Cortex of kidney (tissue), 1 donor: ENCODE data around the gene NFIX.
"Not testable (repeated sequence)": the region's sequence is repeated elsewhere in the genome, so short reads cannot be mapped to it uniquely, and the experiment has no call there.

Experiments used
- DNase-seq: peaks from one replicate; lab custom pipeline; 2025; lab: John Stamatoyannopoulos, UW

The NFIX gene

GRCh38 chr19:12994701-12995595, at the start of gene NFIX:
NFIX (plus strand) TSS chr19:12995475; CDS start chr19:12995838, 363 bp downstream.
- DNase-seq = no peak

GRCh38 chr19:12945479-12946091, 49.7 kb upstream of the NFIX start, which contains the start of gene RAD23A:
RAD23A (plus strand) TSS chr19:12945862; CDS start chr19:12945949, 87 bp downstream.
- DNase-seq = peak; percentile 52

GRCh38 chr19:12946092-12946721, 49.1 kb upstream of the NFIX start:
- no peak for DNase-seq

GRCh38 chr19:12946731-12947496, 48.4 kb upstream of the NFIX start:
- no peak for DNase-seq

- DNase-seq = no peak
Observed at GRCh38 chr19:12947702-12948611, 47.3 kb upstream of the NFIX start.

- no peak for DNase-seq
Observed at GRCh38 chr19:12948612-12949362, 46.5 kb upstream of the NFIX start.

GRCh38 chr19:12949363-12950283, 45.7 kb upstream of the NFIX start:
- no peak for DNase-seq

GRCh38 chr19:12952050-12952449, 43.2 kb upstream of the NFIX start:
- DNase-seq = not testable (repeated sequence)

GRCh38 chr19:12952488-12953137, 42.7 kb upstream of the NFIX start:
- no peak for DNase-seq

GRCh38 chr19:12953138-12953798, 42.0 kb upstream of the NFIX start:
- no peak for DNase-seq

GRCh38 chr19:12953799-12954611, 41.3 kb upstream of the NFIX start:
- no peak for DNase-seq

GRCh38 chr19:12954612-12954962, 40.7 kb upstream of the NFIX start:
- no peak for DNase-seq

- not testable (repeated sequence) for DNase-seq
Observed at GRCh38 chr19:12955575-12955974, 39.7 kb upstream of the NFIX start.

- no peak for DNase-seq
Observed at GRCh38 chr19:12955996-12956395, 39.3 kb upstream of the NFIX start.

- no peak for DNase-seq
Observed at GRCh38 chr19:12956446-12957388, 38.6 kb upstream of the NFIX start, which contains the start of gene GADD45GIP1. GADD45GIP1 (minus strand) TSS chr19:12957223; CDS start chr19:12957212, 11 bp downstream.
